GM21619 (cell line): ENCODE results near the gene DOCK3.
"Not testable (repeated sequence)": the region's sequence is repeated elsewhere in the genome, so short reads cannot be mapped to it uniquely, and the experiment has no call there.

ENCODE experiments used
- ATAC-seq: cut with Tn5 transposase; IDR thresholded peaks from one replicate; pipeline ENCODE4 v1.9.1; 2021; ENCODE audit not compliant: unreplicated experiment

DOCK3 gene

GRCh38 chr3:50675179-50676030 is 678 bp downstream of the DOCK3 start:
- ATAC-seq = no peak

GRCh38 chr3:50676031-50676705 is 1.4 kb downstream of the DOCK3 start:
- no peak for ATAC-seq

- no peak for ATAC-seq
Measured at GRCh38 chr3:50687127-50687751, 12.5 kb downstream of the DOCK3 start.

- no peak for ATAC-seq
Measured at GRCh38 chr3:50687916-50688315, 13.2 kb downstream of the DOCK3 start.

- not testable (repeated sequence) for ATAC-seq
Measured at GRCh38 chr3:50688602-50689001, 13.9 kb downstream of the DOCK3 start.

- ATAC-seq = no peak
Measured at GRCh38 chr3:50689558-50689957, 14.8 kb downstream of the DOCK3 start.

- ATAC-seq = no peak
Measured at GRCh38 chr3:50695031-50695430, 20.3 kb downstream of the DOCK3 start.

GRCh38 chr3:50696276-50696675 is 21.5 kb downstream of the DOCK3 start:
- no peak for ATAC-seq

- no peak for ATAC-seq
Measured at GRCh38 chr3:50698269-50698668, 23.5 kb downstream of the DOCK3 start.

GRCh38 chr3:50708620-50709019 is 33.9 kb downstream of the DOCK3 start:
- ATAC-seq = no peak

GRCh38 chr3:50714946-50715345 is 40.2 kb downstream of the DOCK3 start:
- ATAC-seq = no peak

- ATAC-seq = no peak
Measured at GRCh38 chr3:50724831-50725230, 50.1 kb downstream of the DOCK3 start.

- no peak for ATAC-seq
Measured at GRCh38 chr3:50734985-50735384, 60.3 kb downstream of the DOCK3 start.

- ATAC-seq = no peak
Measured at GRCh38 chr3:50737193-50737905, 62.6 kb downstream of the DOCK3 start.

GRCh38 chr3:50737906-50738598 is 63.3 kb downstream of the DOCK3 start:
- ATAC-seq = no peak

- no peak for ATAC-seq
Measured at GRCh38 chr3:50743643-50744042, 68.9 kb downstream of the DOCK3 start.

- no peak for ATAC-seq
Measured at GRCh38 chr3:50749822-50750221, 75.1 kb downstream of the DOCK3 start.

- no peak for ATAC-seq
Measured at GRCh38 chr3:50759015-50759414, 84.3 kb downstream of the DOCK3 start.

GRCh38 chr3:50777680-50778079 is 103.0 kb downstream of the DOCK3 start:
- no peak for ATAC-seq

GRCh38 chr3:50781766-50782165 is 107.0 kb downstream of the DOCK3 start:
- ATAC-seq = not testable (repeated sequence)

- ATAC-seq = no peak
Measured at GRCh38 chr3:50786631-50787030, 111.9 kb downstream of the DOCK3 start.
